MM.1S (cell line): ENCODE data around the gene ELOVL6.

Experiments
- CTCF ChIP-seq: fragments of 300-600 bp; sonication (generic); IDR thresholded peaks from 2 replicates; pipeline ENCODE4 v1.5.1; 2016; ENCODE audit warnings: antibody characterized with exemption, low read length, mixed read lengths
- EZH2 ChIP-seq: fragments of 300-600 bp; sonication (generic); optimal IDR thresholded peaks from 2 replicates; pipeline ENCODE3; 2017; ENCODE audit warnings: low read depth, mild to moderate bottlenecking, antibody characterized with exemption, low read length, mixed read lengths

GRCh38 chr4:110135076-110135475, 63.3 kb downstream of the ELOVL6 start:
- no peak for TF ChIP-seq CTCF
- no peak for TF ChIP-seq EZH2
